Activated CD8-positive, alpha-beta memory T cell treated with anti-CD3 and anti-CD28 coated beads for 24 hours (primary cell): ENCODE measurements around the gene NOP9.

Experiments used
- DNase-seq: peaks from one replicate; pipeline ENCODE4 v3.0.0-alpha.2; 2020

Gene NOP9, protein sequence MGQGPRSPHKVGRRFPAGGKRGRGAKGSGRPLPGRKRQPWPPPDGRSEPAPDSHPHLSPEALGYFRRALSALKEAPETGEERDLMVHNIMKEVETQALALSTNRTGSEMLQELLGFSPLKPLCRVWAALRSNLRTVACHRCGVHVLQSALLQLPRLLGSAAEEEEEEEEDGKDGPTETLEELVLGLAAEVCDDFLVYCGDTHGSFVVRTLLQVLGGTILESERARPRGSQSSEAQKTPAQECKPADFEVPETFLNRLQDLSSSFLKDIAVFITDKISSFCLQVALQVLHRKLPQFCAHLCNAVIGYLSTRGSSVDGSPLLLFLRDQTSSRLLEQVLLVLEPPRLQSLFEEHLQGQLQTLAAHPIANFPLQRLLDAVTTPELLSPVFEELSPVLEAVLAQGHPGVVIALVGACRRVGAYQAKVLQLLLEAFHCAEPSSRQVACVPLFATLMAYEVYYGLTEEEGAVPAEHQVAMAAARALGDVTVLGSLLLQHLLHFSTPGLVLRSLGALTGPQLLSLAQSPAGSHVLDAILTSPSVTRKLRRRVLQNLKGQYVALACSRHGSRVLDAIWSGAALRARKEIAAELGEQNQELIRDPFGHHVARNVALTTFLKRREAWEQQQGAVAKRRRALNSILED

DNA sequence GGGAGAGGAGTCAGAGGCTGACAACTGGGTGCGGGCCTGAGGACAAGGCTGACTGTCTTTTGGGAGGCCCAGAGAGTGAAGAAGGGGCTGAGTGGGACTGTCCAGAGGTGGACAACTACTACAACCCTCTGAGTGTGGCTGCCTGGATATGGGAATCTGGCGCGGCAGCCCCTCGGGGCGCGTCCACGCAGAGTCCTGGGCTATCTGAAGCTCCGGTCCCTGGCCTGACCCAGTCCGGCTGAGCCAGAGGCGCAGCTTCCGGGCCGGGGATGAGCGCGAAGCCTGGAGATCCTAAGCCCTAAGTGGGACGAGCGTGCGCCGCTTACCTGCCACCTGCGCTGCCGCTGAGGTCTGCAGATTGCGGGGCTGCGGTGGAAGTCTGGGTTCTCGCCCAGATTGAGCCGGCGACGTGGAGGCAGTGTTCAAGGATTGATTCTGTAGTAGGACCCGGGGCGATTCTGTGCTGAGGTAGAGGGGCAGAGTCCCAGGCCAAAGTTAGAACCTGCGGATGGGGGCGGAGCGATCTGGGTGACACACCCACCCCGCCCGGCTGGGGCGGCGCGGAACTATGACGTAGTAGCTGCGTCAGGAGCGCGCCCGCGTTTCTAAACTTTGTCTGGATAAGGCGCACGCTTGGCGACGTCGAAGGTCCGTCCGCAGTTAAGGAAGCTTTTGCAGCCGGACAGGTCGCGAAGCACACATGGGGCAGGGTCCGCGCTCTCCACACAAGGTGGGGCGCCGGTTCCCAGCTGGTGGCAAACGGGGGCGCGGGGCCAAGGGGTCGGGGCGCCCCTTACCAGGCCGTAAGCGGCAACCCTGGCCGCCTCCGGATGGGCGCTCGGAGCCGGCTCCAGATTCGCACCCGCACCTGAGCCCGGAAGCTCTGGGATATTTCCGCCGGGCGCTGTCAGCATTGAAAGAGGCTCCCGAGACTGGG, at the start of gene NOP9, which contains the start of gene DHRS1:
NOP9 (plus strand) TSS at position 596 of the 937 bp plus-strand sequence; CDS start at position 701, 105 bp downstream.
DHRS1 (minus strand) TSS at position 526 of the 937 bp plus-strand sequence. CDS start 674 bp downstream, outside the sequence.
- DNase-seq = peak; percentile 98

DNA sequence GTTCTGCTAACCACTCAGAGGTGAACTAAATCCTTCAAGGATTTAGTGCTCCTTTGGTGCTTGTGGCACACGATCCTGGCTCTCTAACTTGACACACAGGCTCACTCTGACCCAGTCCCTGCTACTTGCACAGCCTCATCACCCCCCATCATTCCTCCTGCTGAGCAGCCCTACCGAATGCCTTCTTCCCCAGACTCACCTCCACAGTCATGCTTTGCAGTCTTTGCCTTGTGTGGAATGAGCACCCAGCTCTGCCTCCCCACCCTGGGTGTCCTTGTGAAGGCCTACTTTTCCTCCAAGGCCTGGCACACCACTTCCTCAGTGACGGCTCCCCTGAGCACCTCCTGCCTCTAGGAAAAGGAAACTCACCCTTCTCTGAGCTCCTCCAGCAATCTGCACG, 49.3 kb upstream of the NOP9 start:
- no peak for DNase-seq

- DNase-seq = no peak
These were observed 47.8 kb upstream of the NOP9 start for GRCh38 chr14:24251880-24252288.

GRCh38 chr14:24252289-24253124, 47.1 kb upstream of the NOP9 start:
- no peak for DNase-seq

GRCh38 chr14:24253936-24254335, 45.7 kb upstream of the NOP9 start:
- no peak for DNase-seq

DNA sequence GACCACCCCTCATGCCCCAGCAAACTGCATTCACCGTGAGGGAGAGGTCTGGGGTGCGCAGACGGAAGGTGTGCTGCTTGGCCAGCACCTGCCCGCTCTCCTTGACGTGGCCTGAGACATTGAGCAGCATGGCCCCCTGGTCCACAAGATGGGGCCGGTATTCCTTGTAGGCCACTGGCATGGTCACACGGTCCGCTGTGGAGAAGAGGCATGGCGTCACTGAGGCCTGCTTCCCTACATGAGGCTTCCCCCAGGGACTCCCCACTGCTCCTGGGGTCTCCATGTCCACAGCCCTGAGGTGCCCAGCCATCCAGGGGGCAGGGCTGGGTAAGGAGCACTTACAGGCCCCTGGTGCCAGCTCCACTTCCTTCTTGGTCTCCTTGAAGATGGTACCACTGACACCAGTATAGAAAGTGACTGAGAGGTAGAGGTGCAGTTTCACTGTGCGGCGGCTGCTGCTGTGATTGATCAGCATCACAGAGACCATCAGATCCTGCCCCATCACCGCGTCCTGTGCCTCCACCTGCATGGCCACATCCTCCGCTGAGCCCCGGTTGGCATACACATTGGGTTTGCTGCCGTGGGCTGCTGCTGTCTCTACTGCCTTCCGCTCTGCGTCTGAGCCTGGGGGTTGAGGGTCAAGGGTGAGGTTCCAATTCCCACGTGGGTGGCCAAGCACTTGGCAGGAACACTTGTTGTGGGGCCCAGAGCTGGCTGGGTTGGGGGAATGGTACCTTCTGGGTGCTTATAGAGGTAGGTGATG, 44.8 kb upstream of the NOP9 start:
- no peak for DNase-seq

- no peak for DNase-seq
These were observed 44.2 kb upstream of the NOP9 start for GRCh38 chr14:24255438-24255837.

DNA sequence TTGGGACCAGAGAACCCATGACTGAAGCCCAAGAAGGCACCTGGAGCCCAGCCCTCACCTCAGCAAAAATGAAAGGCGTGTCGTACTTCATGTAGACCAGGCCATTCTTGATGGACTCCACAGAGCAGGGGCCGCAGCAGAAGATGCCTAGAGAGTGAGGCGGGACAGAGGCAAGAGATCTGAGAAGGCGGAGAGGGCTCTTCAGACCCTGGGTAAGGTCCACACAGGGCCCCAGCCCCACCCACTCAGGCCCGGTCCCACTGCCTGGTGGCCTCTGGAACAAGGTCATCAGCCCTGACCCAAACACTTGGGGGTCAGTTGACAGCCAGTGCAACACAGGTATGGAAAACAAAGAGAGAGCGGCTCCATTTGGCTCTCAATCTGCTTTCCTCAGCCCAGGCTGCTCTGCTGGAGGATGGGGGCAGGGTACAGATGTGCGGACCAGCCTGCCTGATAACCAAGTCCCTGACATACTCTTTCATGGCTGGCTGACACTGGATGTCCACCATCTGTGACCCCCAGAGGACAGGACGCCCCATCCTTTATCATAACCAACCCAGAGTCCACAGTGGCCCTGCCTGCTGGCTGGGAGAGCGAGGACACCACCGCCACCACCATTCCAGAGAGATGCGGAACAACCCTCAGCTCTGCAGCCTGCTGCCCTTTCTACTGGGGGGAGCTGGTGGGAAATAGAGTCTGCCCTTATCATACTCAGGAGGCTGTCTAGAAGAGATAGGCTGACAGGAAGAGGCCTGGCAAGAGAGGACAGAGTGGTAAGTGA, 43.5 kb upstream of the NOP9 start:
- no peak for DNase-seq

DNA sequence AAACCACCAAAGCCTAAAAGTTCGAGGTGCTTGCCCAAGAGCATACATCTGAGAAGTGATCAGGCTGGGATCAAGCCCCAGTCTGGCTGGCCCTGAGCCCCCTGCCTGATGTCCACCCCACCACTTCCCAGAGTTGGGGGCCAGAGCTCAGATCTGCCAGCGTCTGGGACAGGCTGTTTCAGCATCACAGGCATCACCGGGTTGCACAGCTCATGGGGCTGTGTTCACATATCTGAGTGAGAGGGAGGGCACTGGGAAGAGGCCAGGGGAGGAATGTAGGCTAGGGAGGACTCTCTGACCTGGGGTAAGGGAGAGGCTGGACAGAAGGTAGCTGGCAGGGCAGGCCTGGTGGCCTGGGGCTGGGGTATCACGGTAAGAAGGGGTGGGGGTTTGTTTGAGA, 42.7 kb upstream of the NOP9 start:
- DNase-seq = no peak

- DNase-seq = no peak
These were observed 41.5 kb upstream of the NOP9 start for GRCh38 chr14:24258119-24258518.

DNA sequence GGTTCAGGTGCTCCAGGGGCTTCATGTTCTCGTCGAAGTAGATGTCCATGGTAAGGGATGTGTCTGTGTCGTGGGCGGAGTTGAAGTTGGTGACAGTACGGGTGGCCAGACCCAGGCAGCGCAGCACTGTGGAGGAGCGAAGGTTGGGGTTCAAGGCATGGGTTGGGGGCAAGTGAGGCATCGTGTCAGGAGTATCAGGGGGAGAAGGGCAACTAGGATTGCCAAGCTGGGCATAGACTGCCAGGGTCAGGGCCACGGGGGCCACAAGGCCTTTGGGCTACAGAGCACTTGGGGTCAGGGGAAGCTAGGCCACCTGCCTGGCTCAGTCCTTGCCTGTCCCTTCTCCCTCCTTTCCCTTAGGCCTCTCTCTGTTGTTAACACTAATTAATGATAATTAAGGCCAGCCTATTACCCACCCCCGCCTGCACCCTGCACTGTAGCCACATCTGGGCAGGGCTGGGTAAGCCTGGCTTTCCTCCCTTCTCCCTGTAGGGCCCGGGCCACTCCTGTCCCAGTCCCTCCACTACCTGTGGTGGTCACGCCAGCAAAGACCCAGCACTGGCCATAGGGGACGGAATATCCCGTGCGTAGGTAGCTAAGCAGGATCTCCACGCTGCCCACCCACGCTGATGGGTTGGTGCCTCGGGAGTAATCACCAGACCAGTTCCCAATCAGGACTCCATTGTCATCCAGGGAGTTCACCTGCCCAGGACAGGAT, 40.9 kb upstream of the NOP9 start:
- no peak for DNase-seq

- no peak for DNase-seq
These were observed 40.2 kb upstream of the NOP9 start for GRCh38 chr14:24259282-24260025.

DNA sequence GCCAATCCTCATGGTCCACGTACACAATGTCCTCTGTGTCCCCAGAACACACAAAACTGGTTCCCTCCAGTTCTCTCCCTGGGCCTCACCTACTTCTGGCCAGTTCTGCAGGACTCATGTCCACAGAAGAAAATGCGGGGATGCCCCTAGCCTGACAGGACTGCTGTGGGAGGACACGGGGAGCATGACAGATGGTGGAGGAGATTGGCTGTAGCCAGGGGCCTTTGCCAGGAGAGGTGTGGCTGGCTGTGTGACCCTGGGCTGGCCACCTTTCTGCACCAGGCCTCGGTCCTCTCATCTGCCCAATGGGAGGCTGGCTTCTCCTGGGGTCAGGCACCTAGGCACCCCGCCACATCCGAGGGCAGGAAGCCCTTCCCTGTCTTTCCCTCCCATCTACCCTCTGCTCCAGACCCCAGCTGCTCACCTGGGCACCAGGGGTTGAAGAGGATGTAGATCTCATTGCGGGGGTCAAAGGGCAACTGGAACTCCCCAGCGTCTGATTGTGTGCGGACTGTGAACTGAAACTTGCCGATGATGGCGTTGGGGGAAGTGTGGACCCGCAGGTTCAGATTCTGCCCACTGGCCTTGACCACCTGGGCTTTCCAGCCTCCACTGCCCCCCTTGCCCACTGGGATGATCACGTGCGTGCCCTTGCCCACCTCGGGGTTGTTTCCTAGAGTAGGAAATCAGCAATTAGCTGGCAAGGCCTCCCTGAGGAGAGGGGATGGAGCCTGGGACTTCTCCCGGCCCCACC, 39.4 kb upstream of the NOP9 start:
- DNase-seq = no peak

GRCh38 chr14:24260780-24261157, 38.9 kb upstream of the NOP9 start:
- DNase-seq = no peak

- no peak for DNase-seq
These were observed 38.2 kb upstream of the NOP9 start for GRCh38 chr14:24261256-24261968.

- DNase-seq = no peak
These were observed 37.7 kb upstream of the NOP9 start for GRCh38 chr14:24261969-24262327.

GRCh38 chr14:24262821-24263733, 36.6 kb upstream of the NOP9 start, which contains the start of gene TGM1:
TGM1 (minus strand) TSS chr14:24263177; CDS start chr14:24262352, 825 bp downstream.
- DNase-seq = no peak
